ENCODE measurements around the gene RAD51.

RAD51 gene

GRCh38 chr15:40736575-40736974 lies 41.6 kb downstream of the RAD51 start:
- Histone ChIP-seq H3K4me1 (ENCODE audit: insufficient read depth, low read length, severe bottlenecking) (no peaks in the 10 kb centered on the region), H3K9ac (ENCODE audit: low read length) (no peak overlapping the region), H3K27me3 (ENCODE audit: insufficient read depth, low read length) (no peaks in the 10 kb centered on the region), H3K36me3 (ENCODE audit: insufficient read depth, low read length) (peaks cover 93% of the 10 kb centered on the region), H4K20me1 (ENCODE audit: insufficient read depth, low read length) (no peaks in the 10 kb centered on the region), H3K4me2 (ENCODE audit: low read length) (no peak overlapping the region), H2AFZ (ENCODE audit: low read length) (no peak overlapping the region), H3F3A (ENCODE audit: insufficient read depth, low read length) (no peaks in the 10 kb centered on the region), H3K79me2 (ENCODE audit: insufficient read depth, low read length) (no peaks in the 10 kb centered on the region), H3K27ac (ENCODE audit: low read depth, low read length, poor library complexity, severe bottlenecking) (no peak overlapping the region), H3K4me3 (ENCODE audit: low read depth, low read length, poor library complexity, severe bottlenecking) (no peak overlapping the region), H3K9me3 (ENCODE audit: low read length) (no peaks in the 10 kb centered on the region), H3K9me2 (ENCODE audit: low read depth, low read length) (no peaks in the 10 kb centered on the region)
- no peak for TF ChIP-seq EZH2 (IDR thresholded peaks at IDR 0.05; ENCODE audit: borderline replicate concordance, low read length)
- TF ChIP-seq CTCF (IDR thresholded peaks at IDR 0.05; ENCODE audit: low read length), result no peak

- no peak overlapping the region for H3K27ac ChIP-seq (ENCODE audit: low read depth, low read length, poor library complexity, severe bottlenecking)
- peaks cover 93% of the 10 kb centered on the region for H3K36me3 ChIP-seq (ENCODE audit: insufficient read depth, low read length)
- H3K9me3 ChIP-seq (ENCODE audit: low read length), result no peaks in the 10 kb centered on the region
Observed at GRCh38 chr15:40737048-40737447, 42.1 kb downstream of the RAD51 start.

GRCh38 chr15:40739047-40739446 lies 44.1 kb downstream of the RAD51 start:
- Histone ChIP-seq H3K9ac (ENCODE audit: low read length) (no peak overlapping the region), H3K27ac (ENCODE audit: low read depth, low read length, poor library complexity, severe bottlenecking) (no peak overlapping the region), H3K4me2 (ENCODE audit: low read length) (no peak overlapping the region)

More at GRCh38 chr15:40737048-40737447, 42.1 kb downstream of the RAD51 start:
- no peaks in the 10 kb centered on the region for H3K27me3 ChIP-seq (ENCODE audit: insufficient read depth, low read length)
- H3F3A ChIP-seq (ENCODE audit: insufficient read depth, low read length), result no peaks in the 10 kb centered on the region
- no peak overlapping the region for H2AFZ ChIP-seq (ENCODE audit: low read length)
- no peaks in the 10 kb centered on the region for H3K4me1 ChIP-seq (ENCODE audit: insufficient read depth, low read length, severe bottlenecking)
- H3K4me3 ChIP-seq (ENCODE audit: low read depth, low read length, poor library complexity, severe bottlenecking), result no peak overlapping the region
- TF ChIP-seq EZH2 (IDR thresholded peaks at IDR 0.05; ENCODE audit: borderline replicate concordance, low read length), result no peak
- H3K9ac ChIP-seq (ENCODE audit: low read length), result no peak overlapping the region
- H3K4me2 ChIP-seq (ENCODE audit: low read length), result no peak overlapping the region
- H4K20me1 ChIP-seq (ENCODE audit: insufficient read depth, low read length), result no peaks in the 10 kb centered on the region
- H3K79me2 ChIP-seq (ENCODE audit: insufficient read depth, low read length), result no peaks in the 10 kb centered on the region
- no peaks in the 10 kb centered on the region for H3K9me2 ChIP-seq (ENCODE audit: low read depth, low read length)

More at GRCh38 chr15:40739047-40739446, 44.1 kb downstream of the RAD51 start:
- Histone ChIP-seq H3K36me3 (ENCODE audit: insufficient read depth, low read length) (peaks cover 95% of the 10 kb centered on the region), H3K4me1 (ENCODE audit: insufficient read depth, low read length, severe bottlenecking) (no peaks in the 10 kb centered on the region), H2AFZ (ENCODE audit: low read length) (no peak overlapping the region), H4K20me1 (ENCODE audit: insufficient read depth, low read length) (no peaks in the 10 kb centered on the region), H3K27me3 (ENCODE audit: insufficient read depth, low read length) (no peaks in the 10 kb centered on the region), H3K9me2 (ENCODE audit: low read depth, low read length) (no peaks in the 10 kb centered on the region), H3K79me2 (ENCODE audit: insufficient read depth, low read length) (no peaks in the 10 kb centered on the region), H3K4me3 (ENCODE audit: low read depth, low read length, poor library complexity, severe bottlenecking) (no peak overlapping the region), H3K9me3 (ENCODE audit: low read length) (no peaks in the 10 kb centered on the region), H3F3A (ENCODE audit: insufficient read depth, low read length) (no peaks in the 10 kb centered on the region)
- TF ChIP-seq EZH2 (IDR thresholded peaks at IDR 0.05; ENCODE audit: borderline replicate concordance, low read length) (no peak), CTCF (IDR thresholded peaks at IDR 0.05; ENCODE audit: low read length) (no peak)
